ENCODE measurements around the gene NAGS.

NAGS gene

GRCh38 chr17:43978078-43978477 is 26.3 kb upstream of the NAGS start:
- no peak overlapping the region for H3K4me3 ChIP-seq (ENCODE audit: low read depth, low read length)
- TF ChIP-seq, protein P1, sequence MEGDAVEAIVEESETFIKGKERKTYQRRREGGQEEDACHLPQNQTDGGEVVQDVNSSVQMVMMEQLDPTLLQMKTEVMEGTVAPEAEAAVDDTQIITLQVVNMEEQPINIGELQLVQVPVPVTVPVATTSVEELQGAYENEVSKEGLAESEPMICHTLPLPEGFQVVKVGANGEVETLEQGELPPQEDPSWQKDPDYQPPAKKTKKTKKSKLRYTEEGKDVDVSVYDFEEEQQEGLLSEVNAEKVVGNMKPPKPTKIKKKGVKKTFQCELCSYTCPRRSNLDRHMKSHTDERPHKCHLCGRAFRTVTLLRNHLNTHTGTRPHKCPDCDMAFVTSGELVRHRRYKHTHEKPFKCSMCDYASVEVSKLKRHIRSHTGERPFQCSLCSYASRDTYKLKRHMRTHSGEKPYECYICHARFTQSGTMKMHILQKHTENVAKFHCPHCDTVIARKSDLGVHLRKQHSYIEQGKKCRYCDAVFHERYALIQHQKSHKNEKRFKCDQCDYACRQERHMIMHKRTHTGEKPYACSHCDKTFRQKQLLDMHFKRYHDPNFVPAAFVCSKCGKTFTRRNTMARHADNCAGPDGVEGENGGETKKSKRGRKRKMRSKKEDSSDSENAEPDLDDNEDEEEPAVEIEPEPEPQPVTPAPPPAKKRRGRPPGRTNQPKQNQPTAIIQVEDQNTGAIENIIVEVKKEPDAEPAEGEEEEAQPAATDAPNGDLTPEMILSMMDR (IDR thresholded peaks at IDR 0.05; ENCODE audit: low read depth, low read length, missing control alignments) = no peak
- no peak for DNase-seq (ENCODE audit: low read depth)

DNA sequence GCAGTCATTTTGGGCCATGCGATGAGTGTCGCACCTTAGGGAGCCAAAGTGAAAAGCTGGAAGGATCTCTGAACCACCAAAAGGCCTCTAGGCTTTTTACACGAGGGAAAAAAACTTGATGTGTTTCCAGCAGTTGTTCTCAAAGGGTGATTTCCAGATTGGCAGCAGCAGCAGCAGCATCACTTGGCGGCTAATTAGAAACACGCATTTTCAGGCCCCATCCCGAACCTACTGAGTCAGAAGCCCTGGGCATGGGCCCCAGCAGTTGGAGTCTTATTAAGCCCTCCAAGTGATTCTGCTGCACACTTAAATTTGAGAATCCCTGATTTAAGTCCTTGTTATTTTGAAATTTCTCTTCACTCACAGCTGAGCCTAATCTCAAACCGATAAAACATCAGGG is 25.4 kb upstream of the NAGS start:
- TF ChIP-seq, protein P1 (IDR thresholded peaks at IDR 0.05; ENCODE audit: low read depth, low read length, missing control alignments) = no peak
- no peak for DNase-seq (ENCODE audit: low read depth)
- no peak overlapping the region for H3K4me3 ChIP-seq (ENCODE audit: low read depth, low read length)

DNA sequence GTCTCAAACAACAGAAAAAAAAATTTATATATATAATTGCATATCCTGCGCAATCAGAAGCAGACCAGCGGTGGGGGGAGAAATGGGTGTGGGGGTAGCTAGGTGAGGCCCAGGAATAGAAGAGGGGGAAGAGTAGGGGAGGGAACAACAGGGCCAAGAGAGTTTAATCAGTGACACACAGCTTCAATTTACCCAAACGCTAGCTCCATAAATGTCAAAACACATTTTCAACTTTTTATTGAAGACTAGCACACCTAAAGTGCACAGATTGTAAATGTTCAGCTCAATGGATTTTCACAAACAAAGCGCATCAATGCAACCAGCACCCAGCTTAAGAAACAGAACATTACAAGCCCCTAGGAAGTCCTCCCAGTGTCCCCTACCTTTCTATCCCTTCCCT is 24.8 kb upstream of the NAGS start:
- no peak for DNase-seq (ENCODE audit: low read depth)
- TF ChIP-seq, protein P1 (IDR thresholded peaks at IDR 0.05; ENCODE audit: low read depth, low read length, missing control alignments) = no peak
- H3K4me3 ChIP-seq (ENCODE audit: low read depth, low read length) = no peak overlapping the region

GRCh38 chr17:43982171-43982570 is 22.3 kb upstream of the NAGS start:
- TF ChIP-seq, protein P1 (IDR thresholded peaks at IDR 0.05; ENCODE audit: low read depth, low read length, missing control alignments) = no peak
- H3K4me3 ChIP-seq (ENCODE audit: low read depth, low read length) = no peak overlapping the region
- no peak for DNase-seq (ENCODE audit: low read depth)

DNA sequence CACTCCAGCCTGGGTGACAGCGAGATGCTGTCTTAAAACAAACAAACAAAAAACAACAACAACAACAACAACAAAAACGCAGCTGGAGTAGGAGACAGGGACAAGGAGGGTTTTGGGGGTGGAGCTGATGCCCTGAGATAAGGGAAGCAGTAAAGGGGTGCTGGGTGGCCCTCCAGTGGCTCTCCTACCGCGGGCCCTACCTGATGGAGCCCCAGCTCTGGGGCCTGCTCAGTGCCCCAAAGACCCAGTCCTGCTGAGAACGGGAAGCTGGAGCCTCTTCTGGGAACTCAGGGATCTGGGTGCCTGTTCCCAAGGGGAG is 21.3 kb upstream of the NAGS start:
- no peak overlapping the region for H3K4me3 ChIP-seq (ENCODE audit: low read depth, low read length)
- TF ChIP-seq, protein P1 (IDR thresholded peaks at IDR 0.05; ENCODE audit: low read depth, low read length, missing control alignments) = no peak

GRCh38 chr17:43983515-43984411 is 20.7 kb upstream of the NAGS start:
- no peak overlapping the region for H3K4me3 ChIP-seq (ENCODE audit: low read depth, low read length)
- TF ChIP-seq, protein P1 (IDR thresholded peaks at IDR 0.05; ENCODE audit: low read depth, low read length, missing control alignments) = peak; percentile 26

More for the DNA sequence above, 21.3 kb upstream of the NAGS start:
- no peak for DNase-seq (ENCODE audit: low read depth)

GRCh38 chr17:43984521-43984920 is 19.9 kb upstream of the NAGS start:
- TF ChIP-seq, protein P1 (IDR thresholded peaks at IDR 0.05; ENCODE audit: low read depth, low read length, missing control alignments) = no peak
- DNase-seq (ENCODE audit: low read depth) = no peak
- no peak overlapping the region for H3K4me3 ChIP-seq (ENCODE audit: low read depth, low read length)

More at GRCh38 chr17:43983515-43984411, 20.7 kb upstream of the NAGS start:
- DNase-seq (ENCODE audit: low read depth) = no peak
